Spleen (tissue), 7 donors: ENCODE results near the gene FAM3C.

ENCODE experiments used
- CTCF ChIP-seq, 11 experiments: fragments of 200-600 bp in 7 of 11; fragments of 450-650 bp in 4 of 11; sonication (generic) in 4 of 11; IDR thresholded peaks in 8 of 11; conservative IDR thresholded peaks in 3 of 11; 1 replicate in 7 of 11; 2 replicates in 4 of 11; pipeline versions ENCODE4 v1.4.0 to v1.8.0; 2016 to 2021; ENCODE audit warnings: antibody characterized with exemption in 11 of 11, inconsistent platforms in 4 of 11, mild to moderate bottlenecking in 1 of 11
- POLR2A ChIP-seq, 3 donors: fragments of 450-650 bp; IDR thresholded peaks; one replicate each; pipeline ENCODE4 v1.5.1; 2017; ENCODE audit warnings: antibody characterized with exemption in 3 of 3, mild to moderate bottlenecking in 1 of 3
- POLR2AphosphoS5 ChIP-seq, 3 donors: sonication (generic); formaldehyde crosslinking; IDR thresholded peaks; one replicate each; pipeline ENCODE4 v1.5.1; 2017; ENCODE audit warnings: antibody characterized with exemption in 3 of 3
- donor health status: DM: no; HTN: no; CAD: no; lungs with moderate emphysema.
- donor health status: DM: no; HTN: no; CAD: no.
- donor health status: DM: no; HTN: no; CAD: no.

DNA sequence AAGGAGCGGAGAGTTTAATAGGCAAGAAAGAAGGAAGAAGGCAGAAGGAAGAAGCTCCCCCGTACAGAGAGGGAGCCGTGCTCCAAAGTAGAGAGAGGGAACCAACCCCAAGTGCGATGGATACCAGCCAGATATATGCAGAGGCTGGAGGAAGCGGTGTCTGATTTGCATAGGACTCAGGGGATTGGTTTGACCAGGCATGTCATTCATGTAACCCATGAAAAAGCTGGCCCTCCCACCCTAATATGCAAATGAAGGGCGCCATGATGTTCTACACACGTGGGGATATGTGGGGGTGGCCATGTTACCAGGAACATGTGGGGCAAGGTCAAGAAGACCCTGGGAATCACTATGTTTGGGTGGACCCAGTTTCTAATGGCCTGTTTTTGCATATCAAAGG is 40.6 kb upstream of the FAM3C start:
- TF ChIP-seq POLR2A (IDR thresholded peaks at IDR 0.05) (no peak), CTCF (IDR thresholded peaks at IDR 0.05 in 8 of 11, conservative IDR thresholded peaks at IDR 0.05 in 3 of 11) (no peak), POLR2AphosphoS5 (IDR thresholded peaks at IDR 0.05) (no peak)
